H1 (cell line): ENCODE results near the gene SLC2A1. TPM values are rescaled to one million over a fixed set of nuclear protein-coding genes. Genes with fewer than 3 reads are reported as not detected.
A peak's percentile ranks its signal among the peaks of the same experiment; 100 is the strongest.

Experiments
- CTCF ChIA-PET: fragments of 300-600 bp; sonication (Branson Sonifier 250); formaldehyde crosslinking; loops from one replicate; lab custom pipeline; 2021; ENCODE audit not compliant: partially characterized antibody; lab: Charles Lee
- POLR2A ChIA-PET: fragments of 300-600 bp; sonication (Branson Sonifier 250); formaldehyde crosslinking; loops from one replicate; lab custom pipeline; 2021; ENCODE audit warnings: inconsistent platforms; ENCODE audit not compliant: partially characterized antibody; lab: Charles Lee
- DNase-seq, 2 experiments: peaks; one replicate each; pipeline versions ENCODE4 v3.0.0 to v3.0.0-alpha.2; 2010 to 2022; ENCODE audit warnings: low spot score in 2 of 2, low read depth in 1 of 2, mixed read lengths in 1 of 2
- FAIRE-seq: peaks from 2 replicates; lab custom pipeline; 2011; peaks lifted over from hg19 to GRCh38; lab: Jason Lieb, UNC
- H2AFZ ChIP-seq: 2 replicates; pipeline ENCODE4 v1.8.1; 2012; ENCODE audit warnings: low read length, inconsistent platforms
- H2AK5ac ChIP-seq: 2 replicates; pipeline ENCODE4 v1.6.1; 2013; ENCODE audit warnings: low read depth, low read length
- H2BK120ac ChIP-seq: replicated peaks from 2 replicates; pipeline ENCODE3; 2013; ENCODE audit warnings: low read depth, low read length, inconsistent platforms
- H2BK12ac ChIP-seq: 2 replicates; pipeline ENCODE4 v1.6.1; 2013; ENCODE audit warnings: low read depth, low read length
- H2BK15ac ChIP-seq: 2 replicates; pipeline ENCODE4 v1.6.1; 2013; ENCODE audit warnings: low read length
- H2BK20ac ChIP-seq: 2 replicates; pipeline ENCODE4 v1.6.1; 2013; ENCODE audit warnings: low read length
- H2BK5ac ChIP-seq: 2 replicates; pipeline ENCODE4 v1.6.1; 2013; ENCODE audit warnings: low read depth, low read length
- H3K14ac ChIP-seq: 2 replicates; pipeline ENCODE4 v1.6.1; 2013; ENCODE audit warnings: inconsistent platforms; ENCODE audit not compliant: insufficient read length
- H3K18ac ChIP-seq: 2 replicates; pipeline ENCODE4 v1.6.1; 2013; ENCODE audit warnings: low read length; ENCODE audit errors: extremely low read depth
- H3K23ac ChIP-seq: 2 replicates; pipeline ENCODE4 v1.6.1; 2013; ENCODE audit warnings: inconsistent platforms; ENCODE audit not compliant: insufficient read length
- H3K23me2 ChIP-seq: 2 replicates; pipeline ENCODE4 v1.6.1; 2013; ENCODE audit warnings: low read depth, low read length
- H3K27ac ChIP-seq: 2 replicates; pipeline ENCODE4 v1.6.1; 2011; ENCODE audit warnings: low read depth, low read length, inconsistent platforms
- H3K27me3 ChIP-seq, 4 experiments: replicated peaks in 1 of 4; 1 replicate in 1 of 4; 2 replicates in 3 of 4; pipeline versions ENCODE4 v1.6.1 to v1.8.1; 2011 to 2013; ENCODE audit warnings: low read length in 3 of 4, mild to moderate bottlenecking in 3 of 4, inconsistent platforms in 2 of 4, mixed read lengths in 2 of 4, moderate library complexity in 1 of 4; ENCODE audit not compliant: control insufficient read depth in 3 of 4, insufficient read depth in 3 of 4; ENCODE audit errors: extremely low read depth in 1 of 4
- H3K36me3 ChIP-seq, 4 experiments: 2 replicates each; pipeline versions ENCODE4 v1.6.1 to v1.8.1; 2011 to 2013; ENCODE audit warnings: mild to moderate bottlenecking in 4 of 4, low read length in 3 of 4, moderate library complexity in 2 of 4, control low read depth in 1 of 4, inconsistent platforms in 1 of 4; ENCODE audit not compliant: insufficient read depth in 4 of 4, control insufficient read depth in 2 of 4
- H3K4ac ChIP-seq: replicated peaks from 2 replicates; pipeline ENCODE3; 2013; ENCODE audit warnings: low read length, low read depth, mixed read lengths, inconsistent platforms; ENCODE audit not compliant: insufficient read length
- H3K4me1 ChIP-seq, 4 experiments: replicated peaks in 1 of 4; 1 replicate in 1 of 4; 2 replicates in 3 of 4; pipeline versions ENCODE4 v1.6.1 to v1.8.1; 2011 to 2013; ENCODE audit warnings: low read length in 3 of 4, inconsistent platforms in 2 of 4, mixed read lengths in 1 of 4; ENCODE audit not compliant: insufficient read depth in 4 of 4, control insufficient read depth in 3 of 4
- H3K4me2 ChIP-seq, 2 experiments: 2 replicates each; pipeline versions ENCODE4 v1.6.1 to v1.8.1; 2011 to 2013; ENCODE audit warnings: low read depth in 2 of 2, low read length in 2 of 2, control low read depth in 1 of 2, inconsistent platforms in 1 of 2, mild to moderate bottlenecking in 1 of 2; ENCODE audit not compliant: insufficient read depth in 1 of 2
- H3K4me3 ChIP-seq, 4 experiments: fragments of 200-600, 300-600 bp in 1 of 4; sonication (generic), shearing (Covaris generic), sonication (Bioruptor Twin) in 1 of 4; 2 replicates each; pipeline versions ENCODE4 v1.5.1 to v1.8.1; 2011 to 2016; ENCODE audit warnings: low read length in 4 of 4, low read depth in 3 of 4, control low read depth in 2 of 4, inconsistent platforms in 2 of 4, mild to moderate bottlenecking in 2 of 4, mixed read lengths in 1 of 4, moderate library complexity in 1 of 4; ENCODE audit not compliant: insufficient read depth in 2 of 4; ENCODE audit errors: extremely low read depth in 1 of 4
- H3K56ac ChIP-seq: replicated peaks from 2 replicates; pipeline ENCODE3; 2013; ENCODE audit warnings: low read depth, mild to moderate bottlenecking, mixed read lengths, low read length, inconsistent platforms; ENCODE audit not compliant: insufficient read length
- H3K79me1 ChIP-seq: 2 replicates; pipeline ENCODE4 v1.6.1; 2013; ENCODE audit warnings: low read depth, low read length, control low read depth
- H3K79me2 ChIP-seq, 2 experiments: 2 replicates each; pipeline versions ENCODE4 v1.6.1 to v1.8.1; 2012 to 2013; ENCODE audit warnings: low read length in 2 of 2, mild to moderate bottlenecking in 2 of 2, inconsistent platforms in 1 of 2; ENCODE audit not compliant: insufficient read depth in 2 of 2, control insufficient read depth in 1 of 2
- H3K9ac ChIP-seq, 4 experiments: replicated peaks in 1 of 4; 1 replicate in 1 of 4; 2 replicates in 3 of 4; pipeline versions ENCODE4 v1.6.1 to v1.8.1; 2011 to 2013; ENCODE audit warnings: low read depth in 3 of 4, low read length in 3 of 4, control low read depth in 2 of 4, mild to moderate bottlenecking in 2 of 4, moderate library complexity in 2 of 4, inconsistent platforms in 1 of 4; ENCODE audit errors: extremely low read depth in 1 of 4
- H3K9me3 ChIP-seq, 2 experiments: 2 replicates each; pipeline versions ENCODE4 v1.6.1 to v1.8.1; 2012 to 2013; ENCODE audit warnings: mild to moderate bottlenecking in 2 of 2, moderate library complexity in 2 of 2, control low read depth in 1 of 2, inconsistent platforms in 1 of 2, low read depth in 1 of 2, low read length in 1 of 2, mixed read lengths in 1 of 2; ENCODE audit not compliant: insufficient read depth in 2 of 2
- H4K20me1 ChIP-seq, 2 experiments: replicated peaks in 1 of 2; 2 replicates each; pipeline versions ENCODE3 to v1.8.1; 2011 to 2013; ENCODE audit warnings: inconsistent platforms in 2 of 2, low read length in 2 of 2, mild to moderate bottlenecking in 1 of 2; ENCODE audit not compliant: insufficient read depth in 2 of 2, control insufficient read depth in 1 of 2
- H4K5ac ChIP-seq: 2 replicates; pipeline ENCODE4 v1.6.1; 2013; ENCODE audit warnings: low read length, low read depth, mixed read lengths, inconsistent platforms; ENCODE audit not compliant: insufficient read length
- H4K8ac ChIP-seq: 2 replicates; pipeline ENCODE4 v1.8.0; 2013; ENCODE audit warnings: mild to moderate bottlenecking, moderate library complexity, low read length, inconsistent platforms; ENCODE audit not compliant: insufficient read depth; ENCODE audit errors: extremely low read depth
- H4K91ac ChIP-seq: replicated peaks from 2 replicates; pipeline ENCODE3; 2013; ENCODE audit warnings: low read length, mixed read lengths, inconsistent platforms; ENCODE audit not compliant: insufficient read length
- CHD2 ChIP-seq: IDR thresholded peaks from 2 replicates; pipeline ENCODE4 v1.6.1; 2012; ENCODE audit warnings: low read length, improper control_type of control experiment
- GTF2F1 ChIP-seq: IDR thresholded peaks from 2 replicates; pipeline ENCODE4 v1.6.1; 2012; ENCODE audit warnings: low read depth, low read length, improper control_type of control experiment, borderline replicate concordance
- HDAC6 ChIP-seq: IDR thresholded peaks from one replicate; pipeline ENCODE4 v1.7.1; 2012; ENCODE audit warnings: low read depth, mild to moderate bottlenecking, inconsistent platforms, low read length, moderate library complexity
- JUND ChIP-seq: IDR thresholded peaks from 2 replicates; pipeline ENCODE4 v1.6.1; 2011; ENCODE audit warnings: mild to moderate bottlenecking, improper control_type of control experiment, low read length
- NANOG ChIP-seq: IDR thresholded peaks from 2 replicates; pipeline ENCODE4 v1.6.1; 2011; ENCODE audit warnings: low read length, low read depth, mild to moderate bottlenecking, inconsistent platforms; ENCODE audit not compliant: insufficient read depth, poor library complexity, severe bottlenecking
- PHF8 ChIP-seq: fragments of 200-600 bp; sonication (generic); conservative IDR thresholded peaks from 2 replicates; pipeline ENCODE4 v1.7.1; 2012; ENCODE audit warnings: low read depth, mild to moderate bottlenecking, inconsistent platforms, low read length, moderate library complexity
- POLR2AphosphoS5 ChIP-seq: IDR thresholded peaks from 2 replicates; pipeline ENCODE4 v1.6.1; 2011; ENCODE audit warnings: low read depth, low read length
- YY1 ChIP-seq: IDR thresholded peaks from 2 replicates; pipeline ENCODE4 v1.6.1; 2011; ENCODE audit warnings: low read depth, mild to moderate bottlenecking, low read length
- WGBS, 2 experiments: shearing (Covaris generic) in 1 of 2; methylation state at CpG; one replicate each; pipeline versions ENCODE4 v1.1.6 to v1.1.7; 2013 to 2015; ENCODE audit warnings: low lambda C conversion rate in 2 of 2, mixed read lengths in 2 of 2, inconsistent platforms in 1 of 2, low coverage in 1 of 2, missing lambda C conversion rate in 1 of 2; ENCODE audit not compliant: insufficient replicate concordance in 2 of 2, insufficient coverage in 1 of 2, insufficient read length in 1 of 2; ENCODE audit errors: extremely low coverage in 1 of 2, missing lambda C conversion rate in 1 of 2; 5-methylcytosine and 5-hydroxymethylcytosine counted together
- polyA plus RNA-seq, 7 experiments: library from polyadenylated mRNA; depleted of rRNA in 3 of 7; stranded (reverse) in 5 of 7; unstranded in 2 of 7; fragments of >200 nt in 5 of 7; fragments of 200-250 nt in 2 of 7; gene quantifications; 1 replicate in 5 of 7; 2 replicates in 1 of 7; 4 replicates in 1 of 7; pipeline versions ENCODE4 v1.2.1 to v1.2.3, GENCODE V29; 2011 to 2013; ENCODE audit warnings: missing spikeins in 2 of 7, mixed read lengths in 2 of 7
- total RNA-seq: library from RNA; stranded (reverse); fragmentation: NEBNext Ultra II Directional; extraction: Animal tissue kit (Norgen Biotek cat#: 25700); gene quantifications from 2 replicates; pipeline ENCODE4 v1.2.1, GENCODE V29; 2021
- TF ChIP-seq, protein P1 (sequence below): IDR thresholded peaks from 2 replicates; pipeline ENCODE4 v1.6.1; 2012; ENCODE audit warnings: inconsistent platforms

Gene SLC2A1
- total and polyA plus RNA-seq, 2 of the 8 experiments (the other 6 are each of a cell fraction or from before 2014, with no cell fraction given): 230 to 308 TPM

DNA sequence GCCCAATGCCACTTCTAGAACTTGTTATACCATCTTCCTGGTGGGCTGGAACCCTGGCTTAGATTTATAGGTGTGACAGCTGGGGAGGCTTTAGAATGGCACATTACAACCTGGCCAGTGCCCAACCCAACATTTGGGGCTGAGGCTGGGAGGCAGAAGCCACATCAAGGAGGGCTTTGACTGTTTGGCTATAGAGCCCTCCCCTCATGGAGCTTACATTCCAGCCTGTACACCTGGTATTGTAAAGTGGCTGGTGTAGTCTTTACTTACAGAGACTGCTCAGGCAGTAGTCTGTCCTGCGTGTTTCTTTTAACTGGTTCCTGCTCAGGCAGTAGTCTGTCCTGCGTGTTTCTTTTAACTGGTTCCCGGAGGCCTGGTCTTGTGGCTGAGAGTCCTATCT lies 10.0 kb upstream of the SLC2A1 start:
- Histone ChIP-seq H4K8ac (no peak overlapping the region), H3K4me1 (peaks cover 3 to 9% (median 6%) of the 10 kb centered on the region in 4 experiments; a peak in 6 of 7 replicates), H3K36me3 (peaks cover 0 to 5% (median under 1%) of the 10 kb centered on the region in 4 experiments; a peak in 3 of 8 replicates), H4K20me1 (no peaks in the 10 kb centered on the region), H3K79me2 (no peaks in the 10 kb centered on the region), H3K9ac (no peak overlapping the region; a peak in 1 of 7 replicates), H3K9me3 (no peaks in the 10 kb centered on the region), H4K5ac (no peak overlapping the region), H3K56ac (no peak overlapping the region), H2BK15ac (peak overlapping the region; percentile 47; the same call in 1 of the 2 replicates), H2AK5ac (no peak overlapping the region), H3K4me3 (no peak overlapping the region), H3K18ac (no peak overlapping the region), H3K4me2 (no peak overlapping the region), H2BK5ac (no peak overlapping the region; the same call in 1 of the 2 replicates), H2BK20ac (0 out of 2 replicates have a peak overlapping the region, but pooled peaks have one; percentile 73), H3K79me1 (peaks cover 3% of the 10 kb centered on the region; the same call in 1 of the 2 replicates), H3K4ac (no peak overlapping the region), H3K23ac (no peak overlapping the region), H2BK120ac (no peak overlapping the region), H2BK12ac (0 out of 2 replicates have a peak overlapping the region, but pooled peaks have one; percentile 75), H3K23me2 (no peaks in the 10 kb centered on the region), H3K27ac (peak overlapping the region; percentile 24; the same call in 1 of the 2 replicates), H4K91ac (no peak overlapping the region), H3K14ac (no peak overlapping the region), H2AFZ (no peak overlapping the region), H3K27me3 (no peaks in the 10 kb centered on the region)
- DNase-seq: no peak
- FAIRE-seq: no peak
- CTCF ChIA-PET: interaction anchor here (1.0 to 1.3 kb wide), 3 partner anchors 16 to 44 kb away, joined by 3 to 5 read pairs (median 4); no protein-coding TSS in a partner anchor
- 77% methylated on average over 3 of the region's 3 CpGs; no CpG with 5 or more reads in 1 of the 2 experiments for WGBS, 2 experiments
- POLR2A ChIA-PET: interaction anchor here (2.2 kb wide), 1 partner anchor 40 kb away, joined by 6 read pairs; no protein-coding TSS in a partner anchor
- TF ChIP-seq NANOG (no peak), YY1 (no peak), GTF2F1 (no peak), HDAC6 (no peak), CHD2 (no peak), JUND (no peak), POLR2AphosphoS5 (no peak), PHF8 (no peak)
- TF ChIP-seq, protein P1, sequence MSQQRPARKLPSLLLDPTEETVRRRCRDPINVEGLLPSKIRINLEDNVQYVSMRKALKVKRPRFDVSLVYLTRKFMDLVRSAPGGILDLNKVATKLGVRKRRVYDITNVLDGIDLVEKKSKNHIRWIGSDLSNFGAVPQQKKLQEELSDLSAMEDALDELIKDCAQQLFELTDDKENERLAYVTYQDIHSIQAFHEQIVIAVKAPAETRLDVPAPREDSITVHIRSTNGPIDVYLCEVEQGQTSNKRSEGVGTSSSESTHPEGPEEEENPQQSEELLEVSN: no peak
